Activated CD4-positive, alpha-beta T cell treated with anti-CD3 and anti-CD28 coated beads, Interleukin-2, Interleukin-4, amounts not matched to agents 100 ng/mL and 50 ng/mL, durations not matched to agents 16 hours and 8 hours (primary cell): ENCODE results near the gene SOX2.

Experiments
- DNase-seq: peaks from one replicate; pipeline ENCODE4 v3.0.0-alpha.2; 2020; ENCODE audit warnings: low spot score

The SOX2 gene

DNA sequence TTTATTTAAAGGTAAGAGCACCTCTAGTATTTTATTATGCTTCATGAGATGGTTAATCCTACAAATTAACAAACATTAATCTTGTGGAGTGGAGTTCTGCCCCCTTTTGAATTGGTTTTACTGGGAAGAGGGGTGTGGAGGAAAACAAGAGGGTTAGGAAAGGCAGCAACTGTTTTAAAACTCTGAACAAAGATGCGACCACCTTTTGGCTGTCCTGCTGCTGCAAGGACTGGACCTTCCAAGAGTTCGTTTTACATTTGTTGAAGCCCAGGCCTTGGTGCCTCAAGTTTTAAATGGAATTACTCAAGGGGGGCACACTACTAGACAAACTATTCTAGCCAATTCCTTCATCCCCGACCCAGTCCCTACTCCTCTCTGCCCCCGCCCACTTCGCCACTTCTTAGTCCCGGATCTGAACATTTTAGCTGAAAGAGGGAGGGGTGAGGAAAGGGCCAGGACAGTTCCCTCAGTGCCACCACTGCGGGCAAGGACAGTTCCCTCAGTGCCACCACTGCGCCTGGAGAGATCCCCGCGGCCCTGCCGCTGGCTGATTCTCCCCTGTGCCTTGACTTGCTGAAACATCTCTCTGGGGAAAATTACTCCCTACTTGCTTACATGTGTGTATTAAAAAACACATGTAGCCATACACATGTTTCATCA is 11.2 kb downstream of the SOX2 start:
- no peak for DNase-seq

DNA sequence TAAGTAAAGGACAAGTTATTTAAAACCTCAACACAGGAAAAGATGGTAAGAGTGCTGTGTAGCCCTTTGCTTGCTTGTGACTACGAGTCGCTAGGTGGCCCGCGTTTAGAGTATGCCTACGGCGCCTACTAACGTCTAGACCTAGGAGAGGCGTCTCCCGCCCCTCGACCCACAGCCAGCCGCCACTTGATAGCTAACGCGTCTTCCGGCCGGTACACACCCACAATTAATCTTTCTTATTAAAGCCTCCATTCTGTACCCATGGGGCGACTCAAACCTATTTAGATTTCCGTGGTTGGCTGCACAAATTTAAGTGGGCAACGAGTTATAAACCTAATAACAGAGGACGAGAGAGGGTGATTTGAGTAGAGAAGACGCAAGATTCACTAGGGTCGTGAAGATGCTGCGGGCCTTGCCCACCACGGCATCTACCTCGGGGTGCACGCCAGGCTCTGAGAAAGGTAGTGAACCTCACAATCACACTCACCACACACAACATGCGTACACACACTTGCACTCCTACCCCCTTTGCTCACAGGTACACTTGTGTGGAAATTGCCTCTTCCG is 12.0 kb downstream of the SOX2 start:
- DNase-seq = no peak

DNA sequence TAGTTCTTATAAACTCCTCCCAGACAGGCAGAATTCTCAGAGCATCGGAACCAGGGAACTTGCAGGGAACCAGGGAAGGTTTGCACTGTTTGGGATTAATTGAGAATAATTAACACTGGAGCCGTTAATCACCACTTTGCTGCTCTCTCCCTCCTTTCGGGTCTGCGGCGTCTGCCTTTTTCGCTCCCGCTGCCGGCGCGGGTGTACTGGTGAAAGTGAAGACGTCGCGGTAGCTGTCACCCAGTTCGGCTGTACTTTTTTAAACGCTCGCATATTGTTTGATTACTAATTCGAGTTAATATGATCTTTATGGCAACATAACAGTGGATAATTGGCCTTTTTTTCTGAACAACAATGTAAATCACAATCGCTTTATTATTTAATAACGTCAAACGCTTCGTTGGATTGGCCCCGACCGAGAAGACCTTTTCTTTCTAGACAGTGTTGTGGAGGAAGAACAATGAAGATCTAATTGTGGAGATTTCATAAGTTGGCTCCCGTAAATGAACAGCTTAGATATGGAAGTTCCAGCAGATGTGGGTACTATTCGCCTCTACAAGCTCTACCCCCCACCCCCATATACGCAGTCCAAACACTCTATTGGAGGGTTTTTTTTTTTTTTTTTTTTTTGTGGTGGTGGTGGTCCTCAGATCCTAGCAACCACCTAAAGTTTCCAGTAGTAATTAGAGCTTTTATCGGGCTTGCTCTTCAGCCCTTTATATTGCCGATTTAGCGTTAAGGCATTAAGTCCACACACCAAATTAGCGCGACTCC is 12.7 kb downstream of the SOX2 start:
- DNase-seq = no peak

DNA sequence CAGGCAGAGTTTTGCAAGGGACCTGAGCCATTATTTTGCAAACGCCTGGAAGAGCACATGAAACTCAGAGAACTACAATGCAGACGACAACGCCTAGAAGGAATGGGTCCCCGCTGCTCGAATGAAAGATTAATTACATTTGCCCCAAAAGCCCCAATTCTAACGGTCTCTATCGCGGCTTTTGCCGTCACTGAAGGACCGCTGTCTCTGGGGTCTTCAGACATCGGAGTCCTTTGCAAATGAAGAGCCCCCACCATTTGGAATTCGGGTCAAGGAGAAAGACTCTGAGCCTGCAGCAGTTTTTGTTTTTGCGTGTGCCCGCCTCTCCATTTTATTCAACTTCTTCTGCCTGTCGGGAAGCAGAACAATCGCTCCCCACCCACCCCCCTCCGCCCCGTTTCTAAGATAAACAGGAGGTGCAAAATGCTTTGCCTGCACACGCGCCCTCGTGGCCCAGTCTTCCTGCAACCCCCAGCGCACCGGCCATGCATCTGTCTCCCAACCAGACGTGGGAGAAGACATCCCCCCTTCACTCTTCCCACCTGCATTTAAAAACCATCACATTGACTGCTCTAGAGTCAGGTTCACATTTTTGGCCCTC is 13.5 kb downstream of the SOX2 start:
- DNase-seq = no peak

DNA sequence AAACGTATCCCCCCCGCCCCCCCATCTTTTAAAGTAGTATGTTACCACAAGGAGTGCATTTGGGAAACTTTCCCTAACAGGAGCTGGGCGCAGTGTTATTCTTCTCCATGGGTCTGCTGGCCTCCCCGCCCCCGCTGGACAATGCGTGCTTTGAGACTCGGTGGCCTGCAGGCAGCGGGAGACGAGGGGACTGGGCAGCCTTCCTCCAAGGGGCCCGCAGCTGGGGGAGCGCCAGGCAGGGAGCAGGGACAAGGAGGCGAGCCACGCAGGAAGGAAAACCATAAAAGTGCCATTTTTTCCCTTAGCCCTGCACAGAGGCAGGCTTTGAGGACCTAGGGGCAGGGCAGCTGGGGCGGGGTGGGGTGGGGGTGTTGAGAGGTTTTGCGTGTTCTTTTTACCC is 14.1 kb downstream of the SOX2 start:
- no peak for DNase-seq

DNA sequence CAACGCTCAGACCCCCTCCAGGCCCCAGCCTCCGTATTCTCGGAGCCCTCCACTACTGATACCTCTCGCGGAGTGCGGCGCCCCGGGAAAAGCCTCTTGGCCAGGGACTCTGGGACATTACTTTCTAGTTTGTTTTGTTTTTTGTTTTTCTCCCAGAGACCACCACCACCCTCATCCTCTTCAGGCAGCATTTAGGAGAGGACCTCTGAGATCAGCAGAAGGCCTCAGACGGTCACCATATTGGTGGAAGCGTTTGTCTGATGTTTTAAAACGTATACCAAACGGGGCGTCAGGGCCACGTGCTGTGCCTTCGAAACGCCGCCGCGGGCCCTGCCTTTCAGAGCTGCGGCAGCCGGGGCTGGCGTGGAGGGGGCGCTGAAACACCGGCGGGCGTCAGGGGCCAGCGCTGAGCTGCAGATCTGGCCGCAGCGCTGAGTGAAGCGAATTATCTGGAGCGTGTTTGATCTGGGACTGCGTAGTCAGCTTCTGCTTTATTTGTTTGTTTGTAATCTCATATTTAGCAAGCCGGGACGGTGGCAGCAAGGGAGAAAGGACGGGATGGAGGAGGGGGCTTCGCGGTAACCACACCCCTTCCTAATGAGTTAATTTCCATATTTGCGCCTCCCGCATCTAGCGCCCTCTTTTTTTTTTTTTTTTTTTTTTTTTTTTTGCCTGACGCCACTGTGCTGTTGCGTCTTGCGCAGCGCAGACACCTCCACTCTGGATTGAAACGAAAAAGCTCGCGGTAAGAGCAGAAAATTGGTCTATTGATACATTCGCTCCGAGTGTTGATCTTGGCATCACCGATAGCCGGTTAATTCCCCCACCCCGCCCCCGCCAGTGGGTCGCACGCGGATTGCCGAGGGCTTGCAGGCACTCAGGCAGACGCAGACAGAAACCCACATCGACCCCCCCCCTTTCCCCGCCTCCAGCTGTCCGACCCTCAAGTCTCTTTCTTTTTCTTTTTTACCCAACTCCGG is 14.9 kb downstream of the SOX2 start:
- DNase-seq = no peak

DNA sequence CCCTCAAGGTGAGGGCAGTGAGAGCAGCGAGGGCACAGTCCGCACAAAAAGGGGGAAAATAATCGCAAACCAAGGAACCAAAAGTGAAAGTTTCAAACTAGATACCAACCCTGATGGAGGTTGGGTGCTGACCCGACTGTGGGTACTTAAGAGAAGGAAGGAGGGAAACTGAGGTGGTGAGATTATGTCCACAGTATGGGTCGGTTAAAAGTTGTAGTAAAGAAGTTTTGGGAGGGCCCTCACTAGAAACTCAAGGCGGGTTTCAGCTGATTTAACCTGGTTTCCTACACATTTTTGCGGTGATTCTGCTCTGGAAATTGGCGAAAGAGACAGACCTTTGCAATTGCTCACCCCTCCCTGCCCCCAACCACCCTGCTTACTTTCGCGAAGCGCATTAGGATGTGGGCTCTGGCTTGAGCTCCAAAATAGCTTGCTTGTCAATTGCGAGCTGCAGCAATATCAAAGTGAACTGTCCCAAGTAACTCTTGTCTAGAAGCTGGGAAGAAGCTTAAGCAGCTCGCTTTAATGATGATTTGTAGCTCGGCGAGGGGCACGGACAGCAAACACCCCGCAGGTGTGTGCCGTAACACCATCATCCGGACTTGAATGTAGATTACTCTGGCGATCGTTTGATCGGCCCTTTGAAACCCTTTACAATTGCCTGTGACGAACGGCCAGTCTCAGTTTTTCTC is 15.8 kb downstream of the SOX2 start:
- DNase-seq = no peak

DNA sequence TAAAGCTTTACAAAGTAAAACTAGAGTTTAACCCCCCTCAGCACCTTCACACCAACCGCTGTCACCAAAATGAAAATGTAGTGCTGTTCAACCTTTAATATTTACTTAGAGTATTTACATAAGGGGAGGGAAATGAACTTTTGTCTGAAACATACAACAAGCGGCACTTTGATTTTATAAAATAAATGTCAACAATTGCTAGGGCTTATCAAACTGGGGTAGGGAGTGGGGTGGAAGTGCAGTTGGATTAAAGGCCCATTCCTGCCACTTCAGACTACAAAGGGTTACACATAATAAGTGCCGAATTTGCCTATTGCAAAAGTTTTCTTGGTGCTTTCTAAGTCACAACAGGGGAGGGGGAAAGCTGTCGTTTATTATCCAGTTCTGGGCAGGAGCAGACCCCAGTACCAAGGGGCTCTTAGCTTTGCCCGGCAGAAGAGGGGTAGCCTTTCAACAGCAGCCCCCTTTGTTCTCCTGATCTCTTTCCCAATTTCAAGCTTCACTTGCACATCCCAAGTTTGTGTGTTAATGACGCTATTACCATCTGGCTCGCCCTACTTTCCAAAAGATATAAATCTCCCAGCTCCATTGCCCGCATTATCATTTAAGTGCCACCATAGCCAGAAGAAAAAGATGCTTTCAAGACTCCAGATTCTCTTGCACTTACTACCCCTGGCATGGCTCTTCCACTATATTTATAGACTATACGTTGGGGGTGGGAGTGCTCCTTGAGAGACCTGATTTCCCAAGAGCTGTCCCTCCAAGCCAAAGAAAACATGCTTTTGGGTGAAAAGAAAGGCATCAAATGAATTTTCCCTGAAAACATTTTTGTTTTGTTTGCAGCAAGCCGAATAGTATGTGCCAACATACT is 17.0 kb downstream of the SOX2 start:
- DNase-seq = no peak

DNA sequence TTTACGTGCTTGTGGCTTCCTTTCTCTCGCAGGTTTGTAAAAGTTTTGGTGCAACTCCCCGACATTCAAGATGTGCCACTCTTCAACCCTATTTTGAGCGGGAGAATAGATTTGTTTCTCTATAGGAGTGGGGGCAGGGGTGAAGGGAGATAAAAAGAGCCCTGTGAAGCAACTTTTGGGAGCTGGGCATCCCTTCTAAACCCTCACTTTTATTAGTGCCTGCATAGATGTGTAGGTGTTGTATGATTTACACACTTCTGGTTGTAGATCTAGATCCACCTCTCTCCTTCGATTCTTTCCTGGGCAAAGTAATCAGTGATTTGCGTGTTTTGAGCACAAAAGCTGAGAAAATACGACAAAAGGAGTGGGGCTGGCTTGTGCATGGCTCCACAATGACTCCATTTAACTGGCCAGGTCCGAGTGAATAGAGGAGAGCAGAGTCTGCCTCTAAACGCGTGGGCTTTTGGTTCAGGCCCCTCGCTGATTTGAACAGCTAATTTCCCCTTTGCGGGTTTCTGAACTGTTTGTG is 17.7 kb downstream of the SOX2 start:
- no peak for DNase-seq

DNA sequence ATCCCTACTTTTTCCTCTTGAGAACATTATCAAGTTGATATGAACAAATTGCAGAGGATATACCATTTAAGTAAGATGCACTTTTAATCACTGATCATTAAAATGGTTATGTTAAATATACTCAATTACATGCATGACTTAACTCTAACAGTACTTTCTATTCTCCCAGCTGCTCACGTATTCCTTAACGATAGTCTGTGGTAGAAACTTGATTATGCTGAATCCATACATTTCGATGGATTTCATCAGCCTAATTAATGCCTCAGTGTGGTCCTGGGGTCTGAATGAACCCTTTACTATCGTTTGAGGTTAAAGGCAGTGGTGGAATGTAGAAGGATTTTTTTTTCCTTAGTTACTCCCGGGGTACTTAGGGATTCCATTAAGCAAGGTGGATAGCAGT is 18.6 kb downstream of the SOX2 start:
- DNase-seq = no peak

DNA sequence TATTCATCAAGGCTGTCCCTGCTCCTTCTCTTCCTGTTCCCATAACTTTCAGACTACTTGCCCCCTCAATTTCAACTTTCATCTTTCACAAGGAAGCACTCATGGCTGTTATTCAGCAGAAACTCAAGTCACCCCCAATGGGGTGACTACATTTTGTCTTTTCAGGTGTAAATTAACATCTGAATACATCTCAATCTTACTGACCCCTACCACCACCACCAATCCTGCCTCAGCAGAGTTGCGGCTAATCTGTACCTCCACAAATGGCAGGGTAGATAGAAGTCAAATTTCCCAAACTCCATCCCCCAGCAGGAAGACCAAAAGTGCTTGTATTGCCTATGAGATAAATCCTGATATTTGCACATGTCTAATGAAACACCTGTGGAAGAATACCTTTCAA is 19.2 kb downstream of the SOX2 start:
- no peak for DNase-seq

DNA sequence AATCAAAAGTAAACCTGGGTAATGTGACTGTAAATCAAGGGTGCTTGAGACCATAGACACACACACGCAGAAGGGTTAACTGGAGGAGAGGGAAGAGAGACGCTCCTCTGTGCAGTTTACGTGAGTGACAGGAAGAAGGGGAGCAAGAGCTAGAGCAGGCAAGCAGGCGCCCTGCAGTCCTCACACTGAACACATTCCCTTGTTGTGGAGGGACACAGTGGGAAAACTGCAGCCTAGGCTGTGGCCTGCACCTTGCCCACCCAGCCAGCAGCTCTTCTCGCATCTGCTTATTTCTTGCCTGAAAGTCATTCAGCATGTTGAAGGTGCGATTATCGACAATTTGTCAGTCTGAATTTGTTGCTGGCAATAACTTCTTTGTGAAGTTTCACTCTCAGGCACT is 24.2 kb downstream of the SOX2 start:
- DNase-seq = no peak

DNA sequence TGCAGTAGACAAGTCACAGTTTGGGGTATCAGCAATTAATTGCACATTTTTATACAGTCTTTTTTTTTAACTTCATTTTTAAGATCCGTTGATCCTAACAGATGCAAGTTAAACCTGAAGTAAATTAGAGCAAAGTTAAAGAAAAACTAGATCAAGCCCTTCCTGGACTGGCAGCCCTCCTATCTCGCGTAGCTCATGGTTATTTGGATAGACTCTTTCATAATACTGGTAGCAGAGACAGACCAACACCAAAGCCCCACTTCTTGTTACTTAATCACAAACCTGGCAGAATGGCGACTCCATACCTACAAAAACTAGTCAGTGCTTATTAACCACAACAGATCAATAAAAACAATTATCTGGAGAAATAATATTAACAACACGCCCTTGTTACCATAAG is 26.8 kb downstream of the SOX2 start:
- DNase-seq = no peak

DNA sequence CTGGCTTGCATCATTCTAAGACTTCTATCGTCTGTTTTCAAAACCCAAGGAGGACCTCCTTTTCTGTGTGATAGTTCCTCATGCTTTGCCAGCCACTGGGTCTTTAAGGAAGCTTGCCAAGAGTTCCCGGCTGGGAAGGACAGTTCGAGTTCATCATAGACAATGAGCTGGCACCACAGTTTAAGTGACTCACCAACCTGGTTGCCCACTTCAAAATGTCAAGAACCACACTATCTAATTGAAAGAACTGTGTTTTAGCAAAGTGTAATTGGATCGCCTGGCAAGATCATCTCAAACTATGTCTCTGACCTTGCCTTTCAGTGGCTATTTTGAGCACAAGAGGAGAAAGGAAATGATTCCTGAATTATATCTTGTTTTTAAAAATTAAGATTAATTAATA is 27.9 kb downstream of the SOX2 start:
- DNase-seq = no peak

DNA sequence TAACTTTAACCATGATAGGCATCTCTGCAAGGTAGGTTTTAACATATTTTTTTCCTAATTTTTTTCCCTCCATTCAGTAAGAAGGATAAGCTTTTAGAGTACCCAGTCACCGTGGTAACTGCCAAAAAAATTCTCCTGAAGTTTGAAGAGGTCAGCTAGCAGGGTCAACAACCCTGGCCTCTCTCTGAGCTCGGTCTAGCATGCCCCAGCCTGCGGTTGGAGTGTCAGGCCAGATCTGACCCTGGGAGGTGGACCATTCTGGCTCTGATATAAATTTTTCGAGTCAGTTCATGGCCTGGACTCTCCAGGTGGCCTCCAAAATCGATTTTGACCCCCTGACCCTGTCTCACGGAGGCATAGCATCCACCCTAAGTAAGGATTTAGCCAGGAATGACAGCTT is 29.7 kb downstream of the SOX2 start:
- no peak for DNase-seq

DNA sequence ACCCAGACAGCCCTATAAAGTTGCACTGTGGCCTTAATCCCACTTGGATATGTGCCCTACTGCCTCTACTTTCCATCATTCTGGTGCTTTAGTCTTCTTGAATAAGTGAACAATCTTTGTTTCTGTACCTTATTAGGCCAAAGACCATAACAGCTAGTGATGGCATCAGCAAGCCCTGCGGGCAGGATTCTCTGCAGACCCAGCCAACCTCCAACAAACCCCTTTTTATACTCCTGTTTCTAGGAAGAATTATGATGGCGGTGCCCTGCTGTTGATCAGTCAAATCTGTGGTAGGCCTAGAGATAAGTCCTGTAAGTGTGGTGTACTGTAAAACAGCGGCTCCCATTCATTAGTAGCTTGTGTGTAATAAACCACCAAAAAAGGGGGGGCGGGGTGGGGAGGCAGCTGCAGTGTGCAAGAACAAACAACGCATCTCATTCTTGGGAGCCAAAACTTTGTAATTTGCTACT is 40.5 kb downstream of the SOX2 start:
- no peak for DNase-seq

DNA sequence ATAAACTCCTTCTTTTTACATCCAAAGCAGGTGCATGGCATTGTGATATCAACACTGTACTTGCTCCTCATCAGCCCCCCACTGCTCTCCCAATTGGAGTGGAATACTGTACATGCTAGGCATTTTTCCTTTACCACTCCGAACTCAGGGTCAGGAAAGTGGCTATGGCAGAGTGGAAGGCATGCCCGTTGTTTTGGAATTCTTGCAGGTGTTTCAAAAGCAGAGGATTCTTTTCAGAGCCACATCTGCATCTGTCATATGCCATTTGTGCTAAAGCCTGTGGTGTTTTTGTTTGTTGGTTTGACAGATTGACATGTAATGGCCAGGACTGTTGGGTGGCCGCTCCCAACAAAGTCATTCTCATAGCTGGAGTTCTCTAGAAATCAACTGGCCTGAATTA is 41.7 kb downstream of the SOX2 start:
- DNase-seq = no peak

DNA sequence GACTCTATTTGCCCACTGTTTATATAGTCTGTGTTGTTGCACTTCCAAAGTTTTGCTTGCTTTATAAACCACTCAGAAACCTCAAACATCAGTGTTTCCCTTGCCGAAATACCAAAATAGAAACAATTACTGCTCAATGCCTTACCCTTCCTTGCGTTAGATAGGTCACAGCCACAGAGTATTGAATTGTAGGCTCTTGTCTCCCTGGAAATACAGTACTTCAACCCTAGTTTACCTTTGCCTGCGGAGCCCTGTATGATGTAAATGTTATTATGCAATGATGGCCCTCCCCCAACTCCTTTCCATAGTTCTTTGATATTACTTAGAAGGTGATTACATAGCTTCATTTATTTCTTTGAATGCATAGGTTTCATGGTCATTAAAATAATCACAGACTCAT is 44.2 kb downstream of the SOX2 start:
- DNase-seq = no peak

DNA sequence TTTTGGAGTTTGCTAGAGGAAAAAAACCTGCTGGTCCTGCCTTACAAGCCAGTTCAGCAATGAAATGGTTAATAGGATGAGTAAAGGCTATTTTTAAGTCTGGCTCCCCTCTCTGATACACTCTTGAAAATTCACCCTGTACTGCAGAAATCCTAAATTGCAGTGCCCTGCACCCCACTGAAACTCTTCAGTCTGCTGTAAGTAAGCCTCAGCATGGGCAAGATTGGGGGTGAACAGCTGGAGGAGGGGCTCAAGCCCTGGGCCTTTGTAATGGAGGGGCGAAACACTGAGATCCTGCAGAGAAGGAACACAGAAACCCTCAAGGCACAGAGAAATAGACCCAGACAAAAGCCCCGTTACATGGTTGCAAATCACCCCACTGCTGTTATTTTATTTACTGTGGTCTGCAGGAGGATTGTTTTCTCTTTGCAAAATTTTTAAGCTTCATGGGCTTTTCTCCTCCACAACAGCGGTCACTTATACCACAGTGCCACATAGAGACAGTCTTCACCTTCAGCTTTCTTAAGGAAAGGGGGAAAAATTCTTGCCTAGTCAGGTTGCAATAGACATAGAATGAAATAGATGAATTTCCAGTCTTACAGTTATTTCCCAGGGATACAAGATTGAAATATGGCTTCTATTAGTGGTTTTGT is 45.0 kb downstream of the SOX2 start:
- no peak for DNase-seq
